GM20431 (cell line): ENCODE data around the gene SCAPER.
"Not testable (repeated sequence)": the region's sequence is repeated elsewhere in the genome, so short reads cannot be mapped to it uniquely, and the experiment has no call there.

Experiments
- in situ Hi-C: fragments of 300-500 bp; cut with MseI, MboI; formaldehyde crosslinking; loops from one replicate; pipeline ENCODE4 v1.15.0; 2020; ENCODE audit warnings: low sequenced_read_pairs; ENCODE audit not compliant: unreplicated experiment

SCAPER gene

DNA sequence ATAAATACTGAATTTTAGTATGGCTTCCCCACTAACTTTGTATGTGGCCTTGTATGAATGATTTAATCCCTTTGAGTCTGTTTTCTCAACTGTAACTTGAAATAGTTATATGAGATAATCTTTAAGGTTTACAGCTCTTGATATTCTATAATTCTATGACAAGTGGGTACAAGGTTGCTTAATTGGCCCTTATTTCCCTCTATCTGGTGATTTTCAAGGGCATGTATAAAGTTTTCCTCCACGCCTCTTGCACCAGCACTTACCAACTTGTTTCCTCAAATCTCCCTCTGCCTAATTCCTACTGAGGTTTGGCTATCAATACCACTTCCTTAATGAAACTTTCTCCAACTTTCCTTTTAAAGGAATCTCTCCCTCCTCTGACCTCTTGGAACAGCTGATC, 455.7 kb downstream of the SCAPER start:
- in situ Hi-C loops: no loop called here

DNA sequence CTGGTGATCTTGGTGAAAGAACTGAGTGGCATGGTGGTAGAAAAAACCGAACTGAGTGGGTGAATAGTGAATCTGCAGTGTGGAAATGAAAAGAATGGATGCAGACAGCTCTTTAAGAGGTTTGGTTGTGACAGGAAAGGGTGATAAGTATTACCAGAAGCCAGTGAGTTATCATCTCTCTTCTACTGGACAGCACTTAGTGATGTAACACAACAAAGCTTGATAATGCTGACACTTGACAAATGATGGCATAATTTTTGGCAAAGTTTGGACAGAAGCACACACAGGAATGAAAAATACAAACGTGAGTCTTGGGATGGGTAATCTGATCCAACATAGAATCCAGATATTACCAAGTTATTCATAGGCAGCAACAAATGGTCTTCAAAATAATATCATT, 456.4 kb downstream of the SCAPER start:
- in situ Hi-C loops: no loop called here

DNA sequence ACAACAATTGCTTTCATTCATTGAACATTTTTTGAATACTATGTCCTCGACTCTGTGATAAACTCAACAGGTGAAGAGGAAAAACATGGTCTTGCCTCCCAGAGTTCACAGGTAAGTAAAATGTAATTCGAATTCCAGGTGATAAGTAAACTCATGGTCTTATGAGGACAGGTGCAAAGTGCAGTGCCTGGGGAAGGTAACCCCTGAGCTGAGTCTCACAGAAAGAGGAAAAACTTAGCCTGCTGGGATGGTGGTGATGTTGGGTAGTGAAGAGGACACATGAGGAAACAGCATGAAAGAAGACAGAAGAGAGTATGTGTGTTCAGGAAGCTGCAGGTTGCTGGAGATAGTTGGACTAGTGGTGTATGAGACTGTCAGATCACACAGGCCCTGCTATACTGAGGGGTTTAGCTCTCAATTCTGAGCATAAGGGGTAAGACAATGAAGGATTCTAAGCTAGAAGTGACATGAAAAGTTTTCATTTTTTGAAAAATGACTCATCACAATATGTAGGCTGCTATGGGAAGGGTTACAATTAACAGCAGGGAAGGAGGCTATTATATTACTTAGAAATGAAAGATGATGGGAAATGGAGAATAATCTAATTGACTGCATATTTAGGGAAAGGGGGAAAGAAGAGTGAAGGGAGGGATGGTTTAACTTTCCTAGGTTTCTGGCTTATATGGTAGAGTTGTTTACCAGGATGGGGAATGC, 457.3 kb downstream of the SCAPER start:
- in situ Hi-C loops: no loop called here

DNA sequence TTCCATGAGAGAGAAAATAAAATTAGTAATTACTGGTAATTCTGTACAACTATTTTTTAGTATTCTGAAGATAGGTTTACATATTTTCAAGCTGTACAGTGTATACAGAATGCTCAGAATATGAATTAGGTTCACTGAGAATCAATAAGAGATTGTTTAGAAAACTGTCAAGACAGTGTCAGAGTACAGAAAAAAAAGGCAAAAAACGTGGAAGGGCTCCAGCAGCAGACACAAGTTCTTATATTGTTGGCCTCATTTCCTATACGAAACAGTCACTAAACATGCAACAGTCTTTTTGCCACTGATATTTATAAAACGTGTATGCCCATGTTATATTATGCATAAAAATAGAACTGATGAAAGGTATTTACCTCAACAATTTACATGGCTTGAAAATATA, 464.7 kb downstream of the SCAPER start:
- in situ Hi-C loops: no loop called here

DNA sequence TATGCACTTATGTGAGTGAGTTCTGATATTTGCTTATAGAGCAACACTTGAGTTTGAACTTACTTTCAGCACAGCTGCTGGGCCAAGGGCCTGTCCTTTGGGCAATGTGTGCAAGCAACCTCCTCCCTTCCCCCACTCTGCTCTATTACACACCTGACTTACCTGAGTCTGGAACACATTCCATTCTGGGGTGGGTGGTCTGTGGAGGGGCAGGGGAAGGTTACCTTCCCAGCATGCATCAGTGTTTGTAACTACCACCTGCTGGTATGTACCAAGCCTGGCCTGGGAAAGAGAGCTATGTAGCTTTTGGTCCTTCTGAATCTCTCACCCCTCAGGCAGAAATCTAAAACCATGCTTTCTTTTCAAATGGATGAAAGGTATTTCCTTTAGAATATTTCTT, 465.6 kb downstream of the SCAPER start:
- in situ Hi-C loops: no loop called here

DNA sequence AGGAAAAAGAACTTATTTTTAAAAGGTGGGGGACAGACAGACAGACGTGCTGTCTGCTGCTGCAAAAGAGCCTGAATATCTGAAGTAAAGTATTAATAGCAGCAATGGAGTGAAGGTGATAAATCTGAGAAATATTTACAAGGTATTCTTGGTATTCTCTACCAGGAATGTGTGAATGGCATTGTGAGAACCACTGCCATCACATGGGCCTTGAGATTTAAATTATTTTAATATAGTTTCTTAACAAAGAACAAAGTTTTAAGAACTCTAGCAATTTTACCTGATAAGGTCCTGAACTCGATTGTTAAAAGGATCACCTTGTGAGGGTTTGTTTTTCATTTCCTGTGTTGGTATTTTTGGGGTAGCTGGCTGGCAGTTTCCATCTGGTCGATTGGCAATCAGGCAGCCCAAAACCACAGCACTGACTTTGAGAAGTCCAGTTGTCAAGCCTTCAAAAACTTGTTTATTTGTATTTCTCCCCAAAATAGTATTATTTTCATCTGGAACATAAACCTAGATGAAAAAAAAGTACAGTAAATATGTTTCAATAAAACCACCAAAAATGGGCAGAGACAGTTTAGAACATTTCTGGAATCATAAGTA, 471.2 kb downstream of the SCAPER start:
- in situ Hi-C loops: no loop called here

DNA sequence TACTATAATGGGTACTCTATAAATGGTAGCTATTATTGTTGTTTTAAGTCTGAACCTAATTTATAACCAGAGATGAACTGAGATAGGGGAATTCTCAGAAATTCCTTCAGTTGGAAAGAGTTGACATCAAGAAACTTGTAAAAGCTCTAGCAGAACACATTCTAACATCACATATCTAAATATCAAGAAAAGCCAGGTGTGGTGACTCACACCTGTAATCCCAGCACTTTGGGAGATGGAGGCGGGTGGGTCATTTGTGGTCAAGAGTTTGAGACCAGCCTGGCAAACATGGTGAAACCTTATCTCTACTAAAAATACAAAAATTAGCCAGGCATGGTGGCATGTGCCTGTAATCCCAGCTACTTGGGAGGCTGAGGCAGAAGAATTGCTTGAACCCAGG, 472.1 kb downstream of the SCAPER start:
- in situ Hi-C loops: not testable (repeated sequence)

DNA sequence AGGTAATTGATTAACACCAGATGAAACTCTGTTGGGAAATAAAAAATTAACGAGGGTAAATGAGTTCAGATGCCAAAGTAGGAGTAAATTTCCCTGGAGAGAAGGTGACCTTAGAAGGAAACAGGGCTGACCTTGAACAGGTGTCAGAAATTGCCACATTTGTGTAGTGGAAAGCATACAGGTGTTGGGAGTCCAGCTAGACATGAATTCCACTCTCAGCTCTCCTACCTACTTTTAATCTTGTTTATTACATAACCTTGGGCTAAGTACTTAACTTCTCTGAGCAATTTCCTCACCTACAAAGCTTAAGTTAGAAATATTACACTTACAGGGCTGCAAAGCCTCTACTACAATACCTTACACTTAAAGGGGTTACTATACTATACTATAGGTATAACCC, 472.5 kb downstream of the SCAPER start:
- in situ Hi-C loops: no loop called here

DNA sequence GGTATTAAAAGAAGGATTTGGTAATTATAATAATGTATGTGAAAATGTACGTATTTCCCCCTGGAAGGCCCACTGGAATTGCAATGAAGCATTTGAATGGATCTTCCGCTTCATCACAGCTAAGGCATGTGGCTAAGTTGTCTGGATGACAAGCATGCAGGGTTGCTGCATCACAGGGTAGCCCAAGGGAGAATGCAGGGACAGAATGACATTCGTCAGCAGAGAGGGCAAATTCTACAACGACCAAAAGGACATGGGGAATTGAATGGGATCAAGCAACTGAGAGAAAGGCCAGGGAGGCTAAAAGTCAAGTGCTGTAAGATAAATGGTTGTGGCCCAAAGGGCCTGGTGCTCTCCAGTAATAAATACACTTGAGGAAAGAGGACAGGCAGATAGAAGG, 473.2 kb downstream of the SCAPER start:
- in situ Hi-C loops: no loop called here

DNA sequence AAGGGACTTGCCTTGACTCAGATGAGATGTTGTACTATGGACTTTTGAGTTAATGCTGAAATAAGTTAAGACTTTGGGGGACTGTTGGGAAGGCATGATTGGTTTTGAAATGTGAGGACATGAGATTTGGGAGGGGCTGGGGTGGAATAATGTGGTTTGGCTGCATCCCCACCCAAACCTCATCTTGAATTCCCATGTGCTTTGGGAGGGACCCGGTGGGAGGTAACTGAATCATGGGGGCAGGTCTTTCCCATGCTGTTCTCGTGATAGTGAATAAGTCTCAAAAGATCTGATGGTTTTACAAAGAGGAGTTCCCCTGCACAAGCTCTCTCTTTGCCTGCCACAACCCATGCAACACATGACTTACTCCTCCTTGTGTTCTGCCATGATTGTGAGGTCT, 474.4 kb downstream of the SCAPER start:
- in situ Hi-C loops: not testable (repeated sequence)

DNA sequence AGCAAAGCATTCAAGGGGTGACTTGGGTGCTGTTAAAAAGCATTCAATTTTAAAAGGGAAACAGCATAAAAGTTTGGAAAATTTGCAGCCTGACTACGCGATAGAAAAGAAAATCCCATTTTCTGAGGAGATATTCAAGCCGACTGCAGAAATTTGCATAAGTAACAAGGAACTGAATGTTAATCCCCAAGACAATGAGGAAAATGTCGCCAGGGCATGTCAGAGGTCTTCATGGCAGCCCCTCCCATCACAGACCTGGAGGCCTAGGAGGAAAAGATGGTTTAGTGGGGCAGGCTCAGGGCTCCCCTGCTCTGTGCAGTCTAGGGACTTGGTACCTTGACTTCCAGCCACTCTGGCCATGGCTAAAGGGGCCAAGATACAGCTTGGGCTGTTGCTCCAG, 475.5 kb downstream of the SCAPER start:
- in situ Hi-C loops: no loop called here

DNA sequence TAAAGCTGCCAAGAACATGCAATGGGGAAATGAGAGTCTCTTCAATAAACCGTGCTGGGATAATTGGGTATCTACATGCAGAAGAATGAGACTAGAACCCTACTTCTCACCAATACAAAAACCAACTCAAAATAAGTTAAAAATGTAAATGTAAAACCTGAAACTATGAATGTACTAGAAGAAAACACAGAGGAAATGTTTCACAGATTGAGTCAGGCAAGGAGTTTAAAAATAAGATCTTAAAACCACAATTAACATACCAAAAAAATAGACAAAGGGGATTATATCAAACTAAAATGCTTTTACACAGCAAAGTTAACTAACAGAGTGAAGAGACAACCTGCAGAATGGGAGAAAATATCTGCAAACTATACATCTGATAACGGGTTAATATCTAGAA, 478.2 kb downstream of the SCAPER start:
- in situ Hi-C loops: no loop called here

DNA sequence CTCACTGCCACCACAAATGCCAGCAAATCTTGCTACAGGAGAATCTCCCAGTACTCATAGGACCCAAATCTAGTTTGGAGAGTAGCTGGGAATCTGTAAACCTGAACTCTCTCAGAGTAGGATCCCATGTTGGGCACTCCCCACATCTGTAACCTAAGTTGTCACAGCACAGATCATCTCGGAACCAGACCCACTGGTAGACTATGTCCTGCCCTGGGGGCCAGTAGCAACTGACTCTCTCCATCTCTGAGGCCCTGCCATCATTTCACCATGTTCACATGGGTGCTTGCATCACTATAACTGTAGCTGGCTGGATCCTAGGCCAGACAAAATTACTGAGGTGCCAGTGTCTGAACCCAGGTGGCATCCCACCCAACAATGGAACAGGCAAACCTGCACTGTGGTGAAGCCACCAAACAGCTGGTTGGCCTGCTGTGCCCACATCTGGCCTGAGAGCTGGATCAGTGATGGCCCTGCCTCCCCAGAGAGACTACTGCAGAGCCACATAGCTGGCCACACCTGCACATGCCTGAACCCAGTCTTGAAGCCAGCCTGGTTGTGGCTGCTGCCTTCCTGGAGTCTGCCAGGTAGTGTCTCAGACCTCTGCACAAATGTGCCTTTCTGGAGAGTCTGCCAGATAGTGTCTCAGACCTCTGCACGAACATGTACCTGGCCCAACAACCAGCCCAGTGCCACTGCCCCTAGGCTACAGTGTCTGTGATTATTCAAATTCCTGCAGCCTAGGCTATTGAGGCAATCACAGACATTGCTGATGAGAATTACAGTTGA, 486.6 kb downstream of the SCAPER start:
- in situ Hi-C loops: no loop called here

DNA sequence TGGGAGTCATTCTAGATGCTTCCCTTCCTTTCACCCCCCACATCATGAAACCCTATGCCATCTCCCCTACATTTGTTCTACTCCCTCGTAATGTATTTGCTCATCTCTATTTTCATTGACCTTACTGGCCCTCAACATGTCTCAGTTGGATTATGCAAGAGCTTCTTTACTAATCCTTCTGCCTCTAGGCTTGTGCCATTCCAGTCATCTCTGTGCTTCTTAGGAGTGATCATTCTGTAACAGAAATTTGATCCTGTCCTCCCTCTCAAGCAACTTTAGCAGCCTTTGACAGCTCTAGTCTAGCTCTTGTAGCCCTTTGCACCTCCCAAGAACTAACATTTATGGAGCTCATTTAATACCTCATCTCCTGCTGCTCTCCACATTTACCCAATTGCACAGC, 503.9 kb downstream of the SCAPER start:
- in situ Hi-C loops: no loop called here

DNA sequence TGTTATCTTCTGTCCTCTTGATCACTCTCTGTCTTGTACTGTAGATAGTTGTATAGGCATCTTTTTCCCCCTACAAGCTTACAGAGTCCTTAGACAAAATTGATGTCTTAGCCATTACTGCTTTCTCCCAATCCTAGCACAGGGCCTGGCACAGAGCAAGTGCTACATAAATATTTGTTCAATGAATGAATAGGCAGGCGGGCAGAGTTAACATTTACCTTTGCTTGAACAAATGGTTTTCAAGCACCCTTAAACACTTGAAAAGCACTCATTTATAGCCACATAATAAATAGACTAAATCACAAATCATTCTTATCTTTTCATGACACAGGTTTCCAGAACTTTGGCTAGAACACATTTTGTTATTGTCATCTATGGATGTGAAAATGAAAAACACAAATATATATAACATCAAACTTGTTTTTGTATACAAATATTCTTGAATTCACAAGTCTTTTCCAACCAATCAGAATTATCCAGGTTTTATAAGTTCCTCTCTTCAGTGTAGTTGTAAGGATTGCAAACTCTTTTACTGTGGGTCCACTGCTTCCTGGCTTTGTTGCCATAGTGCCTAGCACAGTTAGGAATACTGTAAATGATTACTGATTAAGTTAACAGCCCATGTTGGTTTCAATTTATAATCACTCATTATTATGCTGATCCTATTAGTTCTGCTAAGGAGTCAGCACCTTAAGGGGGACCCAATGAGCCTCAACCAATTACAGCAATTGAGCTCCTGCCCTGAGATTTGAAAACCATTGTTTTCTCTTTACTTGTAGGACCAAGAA, 506.6 kb downstream of the SCAPER start:
- in situ Hi-C loops: no loop called here

DNA sequence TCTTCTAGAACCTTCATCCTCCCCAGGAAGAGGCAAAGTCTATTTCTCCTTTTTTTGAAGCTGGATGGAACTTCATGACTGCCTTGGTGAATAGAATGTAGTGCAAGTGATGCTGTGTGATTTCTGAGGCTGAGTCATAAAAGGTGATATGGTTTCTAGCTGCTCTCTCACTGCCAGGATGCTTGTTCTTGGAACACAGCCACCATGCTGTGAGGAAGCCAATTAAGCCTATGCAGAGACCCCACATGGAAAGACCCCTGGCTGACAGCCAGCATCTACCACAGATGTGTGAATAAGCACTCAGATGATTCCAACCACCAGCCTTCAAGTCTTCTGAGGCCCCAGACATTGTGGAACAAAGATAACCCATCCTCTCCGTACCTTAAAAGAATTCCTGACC, 511.5 kb downstream of the SCAPER start:
- in situ Hi-C loops: no loop called here

DNA sequence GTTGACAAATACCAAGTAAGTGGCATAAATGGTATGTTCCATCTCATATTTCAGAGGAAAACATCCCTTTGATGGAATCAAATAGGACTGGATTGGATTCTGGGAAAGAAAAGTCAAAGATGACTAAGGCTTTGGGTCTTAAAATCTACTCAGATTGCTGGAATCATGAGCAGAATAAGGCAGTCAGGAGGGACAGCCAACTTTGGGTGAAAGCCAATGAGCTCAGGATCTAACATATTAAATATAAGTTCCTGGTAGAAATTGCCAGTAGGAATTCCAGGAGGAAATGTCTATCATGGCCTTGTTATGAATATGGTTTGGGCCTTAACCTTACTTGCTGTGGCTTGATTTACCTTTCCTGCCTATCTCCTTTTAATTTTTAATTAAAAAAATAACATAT, 513.3 kb downstream of the SCAPER start:
- in situ Hi-C loops: no loop called here

DNA sequence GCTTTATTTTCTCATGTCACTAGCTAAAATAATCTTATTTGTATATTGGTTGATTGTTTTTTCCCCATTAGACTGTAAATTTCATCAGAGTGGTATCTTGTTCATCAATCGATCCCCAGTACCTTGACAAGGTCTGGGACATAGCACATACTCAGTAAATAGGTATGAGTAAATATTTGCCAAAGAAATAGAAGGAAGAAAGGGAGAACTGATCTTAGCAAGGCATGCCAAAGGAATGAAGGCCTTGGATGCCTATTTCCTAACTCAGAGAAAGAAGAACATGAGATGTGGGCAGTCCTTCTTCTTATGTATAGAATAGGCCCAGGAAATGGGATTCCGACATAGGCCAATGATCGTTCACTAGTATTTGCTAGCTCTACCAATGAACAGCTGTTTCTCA, 513.8 kb downstream of the SCAPER start:
- in situ Hi-C loops: no loop called here

DNA sequence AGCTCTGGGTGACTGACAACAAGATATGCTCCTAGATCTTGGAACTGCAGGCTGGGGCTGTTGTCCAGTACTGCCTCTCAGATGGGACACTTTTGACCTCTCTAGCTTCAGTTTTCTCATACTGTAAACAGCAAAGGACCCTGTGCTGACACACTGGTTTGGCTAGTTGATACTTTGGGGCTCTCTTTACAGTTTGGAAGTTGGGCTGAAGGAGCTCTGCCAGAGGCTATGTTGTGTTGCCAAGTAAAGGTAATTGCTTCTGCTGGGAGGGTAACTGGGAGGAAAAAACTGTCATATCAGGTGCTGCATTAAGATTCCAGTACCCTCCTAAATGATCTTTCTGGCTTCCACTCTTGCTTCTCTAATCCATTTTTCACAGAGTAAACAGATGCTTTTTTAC, 514.6 kb downstream of the SCAPER start:
- in situ Hi-C loops: no loop called here

DNA sequence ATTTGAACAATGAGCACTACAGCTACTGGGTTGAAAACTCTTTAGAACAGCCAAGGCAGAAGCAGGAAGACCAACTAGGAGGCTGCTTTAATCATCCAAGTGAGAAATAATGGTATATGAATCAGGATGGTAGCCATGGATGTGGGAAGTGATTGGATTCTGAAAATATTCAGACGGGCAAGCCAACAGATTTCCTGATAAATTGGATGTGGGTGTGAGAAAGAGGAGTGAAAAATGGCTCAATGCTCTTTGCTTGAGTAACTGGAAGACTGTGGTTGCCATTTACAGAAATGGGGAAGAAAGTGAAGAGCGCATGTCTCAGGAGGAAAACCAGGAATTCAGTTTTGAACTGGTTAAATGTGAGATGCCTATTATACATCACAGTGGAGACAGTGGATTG, 518.2 kb downstream of the SCAPER start:
- in situ Hi-C loops: no loop called here

DNA sequence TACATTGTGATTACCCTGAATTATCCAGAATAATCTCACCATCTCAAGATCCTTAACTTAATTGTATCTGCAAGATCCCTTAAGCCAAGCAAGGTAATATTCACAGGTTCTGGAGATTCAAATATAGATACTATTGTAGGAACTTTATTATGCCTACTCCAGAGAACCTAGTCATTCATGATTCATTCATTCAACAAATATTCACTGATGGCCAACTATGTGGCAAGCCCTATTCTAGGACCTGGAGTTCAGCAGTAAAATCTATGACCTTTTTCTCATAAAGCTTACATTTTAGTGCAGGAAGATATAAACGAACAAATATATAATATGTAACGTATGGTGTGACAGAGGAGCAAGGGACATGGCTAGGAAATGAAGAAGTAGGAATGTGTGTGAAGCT, 519.0 kb downstream of the SCAPER start:
- in situ Hi-C loops: no loop called here
